ENCODE measurements around the gene KCTD8. TPM values are rescaled to one million over a fixed set of nuclear protein-coding genes. Genes with fewer than 3 reads are reported as not detected.

The KCTD8 gene
- total RNA-seq, 4 donors from 2014 or later = 0.51 to 3.9 (median 2.5) TPM

DNA sequence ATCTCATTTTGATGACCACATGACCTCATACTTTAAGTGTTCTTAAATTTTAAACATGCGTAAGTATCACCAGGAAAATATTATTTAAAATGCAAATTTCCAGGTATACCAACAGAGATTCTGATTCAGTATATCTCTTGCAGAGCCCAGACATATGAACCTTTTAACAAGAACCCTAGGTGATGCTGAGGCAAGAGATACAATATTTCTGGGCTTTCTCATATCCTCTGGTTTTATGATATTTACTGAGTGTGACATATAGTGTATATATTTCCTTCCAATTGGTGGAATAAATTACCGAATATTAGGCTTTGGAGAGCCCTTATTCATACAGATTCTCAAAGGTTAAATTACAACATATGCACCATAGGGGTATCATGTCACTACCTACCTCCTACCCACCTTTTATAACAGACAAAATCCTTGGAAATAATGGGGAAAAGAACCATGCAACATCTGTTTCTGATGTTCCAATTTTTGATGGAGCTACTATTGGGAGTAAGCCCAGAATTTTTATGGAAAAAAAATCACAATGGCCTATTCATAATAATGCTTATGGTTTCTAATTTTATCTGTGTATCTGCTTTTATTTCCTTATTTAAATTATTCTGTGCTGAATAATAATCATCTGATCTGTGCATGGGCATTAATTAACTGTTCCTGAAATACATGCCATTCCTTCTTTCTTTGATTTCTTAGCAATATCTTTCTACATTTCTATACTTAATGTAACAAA is 27.1 kb downstream of the KCTD8 start:
- no peak for DNase-seq
- H3K9me3 ChIP-seq = no peaks in the 10 kb centered on the region
- no peaks in the 10 kb centered on the region for H3K27me3 ChIP-seq
- no peaks in the 10 kb centered on the region for H3K4me1 ChIP-seq
- intact Hi-C loops (cut with DNase I; ENCODE audit: low total_unique reads) = no loop called here
- TF ChIP-seq, protein P1, sequence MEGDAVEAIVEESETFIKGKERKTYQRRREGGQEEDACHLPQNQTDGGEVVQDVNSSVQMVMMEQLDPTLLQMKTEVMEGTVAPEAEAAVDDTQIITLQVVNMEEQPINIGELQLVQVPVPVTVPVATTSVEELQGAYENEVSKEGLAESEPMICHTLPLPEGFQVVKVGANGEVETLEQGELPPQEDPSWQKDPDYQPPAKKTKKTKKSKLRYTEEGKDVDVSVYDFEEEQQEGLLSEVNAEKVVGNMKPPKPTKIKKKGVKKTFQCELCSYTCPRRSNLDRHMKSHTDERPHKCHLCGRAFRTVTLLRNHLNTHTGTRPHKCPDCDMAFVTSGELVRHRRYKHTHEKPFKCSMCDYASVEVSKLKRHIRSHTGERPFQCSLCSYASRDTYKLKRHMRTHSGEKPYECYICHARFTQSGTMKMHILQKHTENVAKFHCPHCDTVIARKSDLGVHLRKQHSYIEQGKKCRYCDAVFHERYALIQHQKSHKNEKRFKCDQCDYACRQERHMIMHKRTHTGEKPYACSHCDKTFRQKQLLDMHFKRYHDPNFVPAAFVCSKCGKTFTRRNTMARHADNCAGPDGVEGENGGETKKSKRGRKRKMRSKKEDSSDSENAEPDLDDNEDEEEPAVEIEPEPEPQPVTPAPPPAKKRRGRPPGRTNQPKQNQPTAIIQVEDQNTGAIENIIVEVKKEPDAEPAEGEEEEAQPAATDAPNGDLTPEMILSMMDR (IDR thresholded peaks at IDR 0.05) = no peak
- no peak for TF ChIP-seq POLR2A (IDR thresholded peaks at IDR 0.05)
- H3K36me3 ChIP-seq = no peaks in the 10 kb centered on the region
- no peak overlapping the region for H3K27ac ChIP-seq
- no peak overlapping the region for H3K4me3 ChIP-seq

DNA sequence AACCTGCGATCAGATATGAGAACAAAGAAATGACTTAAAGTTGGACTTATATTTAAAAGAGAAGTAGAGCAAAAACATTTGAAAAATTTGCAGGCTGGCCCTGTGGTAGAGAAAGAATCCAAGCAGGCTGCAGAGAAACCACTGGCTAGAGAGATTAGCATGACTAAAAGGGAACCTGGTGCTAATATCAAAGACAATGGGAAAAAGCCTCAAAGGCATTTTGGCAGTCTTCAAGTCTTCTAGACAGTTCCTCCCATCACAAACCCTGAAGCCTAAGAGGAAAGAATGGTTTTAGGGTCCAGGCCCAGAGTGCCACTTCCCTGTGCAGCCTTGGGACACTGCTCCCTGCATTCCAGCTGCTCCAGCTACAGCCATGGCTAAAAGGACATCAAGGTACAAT is 33.4 kb downstream of the KCTD8 start:
- TF ChIP-seq, protein P1 (IDR thresholded peaks at IDR 0.05) = no peak
- TF ChIP-seq POLR2A (IDR thresholded peaks at IDR 0.05) = no peak
- no peak overlapping the region for H3K27ac ChIP-seq
- H3K9me3 ChIP-seq = no peaks in the 10 kb centered on the region
- no peak overlapping the region for H3K4me3 ChIP-seq
- DNase-seq = no peak
- H3K27me3 ChIP-seq = no peaks in the 10 kb centered on the region
- no peaks in the 10 kb centered on the region for H3K4me1 ChIP-seq
- intact Hi-C loops (cut with DNase I; ENCODE audit: low total_unique reads) = no loop called here
- no peaks in the 10 kb centered on the region for H3K36me3 ChIP-seq

DNA sequence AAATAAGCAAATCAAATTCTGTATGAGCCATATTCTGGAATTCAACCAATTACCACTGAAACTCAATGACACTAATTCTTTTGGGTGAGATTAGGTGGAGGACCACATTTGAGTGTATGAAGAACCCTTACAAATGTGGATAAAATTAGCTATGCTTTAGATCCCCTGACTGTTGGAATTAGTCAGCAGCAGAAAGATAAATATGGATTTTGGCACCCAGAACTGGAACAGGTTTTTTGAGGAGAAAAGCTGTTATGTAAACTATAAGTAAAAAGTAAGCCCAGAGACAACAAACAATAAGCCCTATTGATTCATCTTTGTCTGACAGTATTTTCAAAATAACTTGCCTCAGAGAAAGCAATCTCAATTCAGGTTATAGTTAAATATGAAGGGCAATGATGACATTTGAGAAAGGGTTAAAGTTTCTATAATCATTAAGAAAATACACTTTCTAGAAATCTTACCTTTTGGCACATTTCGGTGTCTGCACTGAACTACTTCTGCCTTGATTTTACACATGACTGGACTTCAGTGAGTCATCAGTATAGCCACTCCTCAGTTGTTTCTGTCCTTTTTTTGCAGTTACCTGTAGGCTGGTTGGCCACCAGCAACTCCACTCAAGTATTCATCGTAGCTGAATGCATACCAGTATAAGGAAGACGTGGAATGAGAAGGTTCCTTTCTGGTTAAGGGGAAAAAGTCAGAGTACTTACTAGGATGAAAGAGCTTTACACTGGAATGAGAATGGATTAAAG is 80.0 kb downstream of the KCTD8 start:
- Histone ChIP-seq H3K4me1 (no peaks in the 10 kb centered on the region), H3K27me3 (no peaks in the 10 kb centered on the region), H3K27ac (no peak overlapping the region), H3K9me3 (no peaks in the 10 kb centered on the region), H3K4me3 (no peak overlapping the region), H3K36me3 (no peaks in the 10 kb centered on the region)
- intact Hi-C loops (cut with DNase I; ENCODE audit: low total_unique reads) = no loop called here
- TF ChIP-seq, protein P1 (IDR thresholded peaks at IDR 0.05) = no peak
- no peak for TF ChIP-seq POLR2A (IDR thresholded peaks at IDR 0.05)
- DNase-seq = no peak

DNA sequence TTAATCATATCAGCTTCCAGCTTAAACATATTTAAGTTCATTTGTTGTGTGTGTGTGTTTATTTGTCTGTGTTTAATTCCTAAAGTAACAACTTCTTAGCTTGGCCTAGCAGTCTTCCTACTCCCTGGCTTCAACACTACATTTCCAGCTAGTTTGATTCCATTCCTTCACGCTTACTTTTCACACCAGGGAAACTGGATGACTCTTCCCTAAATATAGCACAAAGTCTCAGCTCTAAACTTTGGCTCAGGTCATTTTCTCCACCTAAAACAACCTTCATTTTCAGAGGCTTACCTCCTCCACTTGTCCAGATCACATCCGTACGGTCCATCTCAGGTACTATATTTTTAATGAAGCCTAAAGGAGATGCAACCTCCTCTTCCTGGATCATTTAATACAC is 94.4 kb downstream of the KCTD8 start:
- H3K27me3 ChIP-seq = no peaks in the 10 kb centered on the region
- no peaks in the 10 kb centered on the region for H3K36me3 ChIP-seq
- no peak for TF ChIP-seq POLR2A (IDR thresholded peaks at IDR 0.05)
- TF ChIP-seq, protein P1 (IDR thresholded peaks at IDR 0.05) = no peak
- DNase-seq = no peak
- intact Hi-C loops (cut with DNase I; ENCODE audit: low total_unique reads) = no loop called here
- H3K9me3 ChIP-seq = no peaks in the 10 kb centered on the region
- no peak overlapping the region for H3K27ac ChIP-seq
- H3K4me1 ChIP-seq = no peaks in the 10 kb centered on the region
- no peak overlapping the region for H3K4me3 ChIP-seq

DNA sequence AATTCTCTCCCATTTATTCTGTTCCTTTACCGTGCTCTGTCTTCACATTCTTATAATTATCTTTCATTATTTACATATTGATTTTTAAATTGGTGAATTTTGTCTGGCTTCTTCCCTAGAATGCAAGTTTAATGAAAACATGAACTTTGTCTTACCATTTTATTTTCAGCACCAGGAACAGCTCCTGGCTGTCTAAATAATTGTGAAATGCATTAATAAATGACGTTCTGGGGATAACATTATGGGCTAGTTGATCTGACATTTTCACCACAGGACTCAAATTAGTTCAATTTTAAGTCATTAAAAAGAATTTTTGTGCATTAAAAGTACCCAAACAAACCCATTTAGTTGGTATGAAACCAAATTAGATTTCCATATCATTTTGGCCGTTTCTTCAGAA is 97.5 kb downstream of the KCTD8 start:
- intact Hi-C loops (cut with DNase I; ENCODE audit: low total_unique reads) = no loop called here
- no peak overlapping the region for H3K27ac ChIP-seq
- H3K36me3 ChIP-seq = no peaks in the 10 kb centered on the region

More for the DNA sequence above, 97.5 kb downstream of the KCTD8 start:
- H3K4me3 ChIP-seq = no peak overlapping the region
- DNase-seq = no peak
- no peaks in the 10 kb centered on the region for H3K4me1 ChIP-seq
- TF ChIP-seq, protein P1 (IDR thresholded peaks at IDR 0.05) = no peak
- TF ChIP-seq POLR2A (IDR thresholded peaks at IDR 0.05) = no peak
- no peaks in the 10 kb centered on the region for H3K9me3 ChIP-seq
- no peaks in the 10 kb centered on the region for H3K27me3 ChIP-seq
